Liver (tissue), 3 donors: ENCODE data around the gene PTCSC3.

Experiments used
- HNF4A ChIP-seq, 2 donors: conservative IDR thresholded peaks; 2 replicates each; pipeline ENCODE4 v1.6.1; 2016; ENCODE audit warnings: antibody characterized with exemption in 2 of 2, mild to moderate bottlenecking in 2 of 2
- TAF1 ChIP-seq: conservative IDR thresholded peaks from 2 replicates; pipeline ENCODE4 v1.6.1; 2016; ENCODE audit warnings: antibody characterized with exemption, mild to moderate bottlenecking
- TF ChIP-seq, protein P1 (sequence below): fragments of 150-350 bp; IDR thresholded peaks from 2 replicates; pipeline ENCODE4 v1.5.1; 2017; ENCODE audit warnings: improper control_type of control experiment, low read depth, low read length; ENCODE audit not compliant: missing input control
- donor health status: healthy.
- donor health status: healthy.

DNA sequence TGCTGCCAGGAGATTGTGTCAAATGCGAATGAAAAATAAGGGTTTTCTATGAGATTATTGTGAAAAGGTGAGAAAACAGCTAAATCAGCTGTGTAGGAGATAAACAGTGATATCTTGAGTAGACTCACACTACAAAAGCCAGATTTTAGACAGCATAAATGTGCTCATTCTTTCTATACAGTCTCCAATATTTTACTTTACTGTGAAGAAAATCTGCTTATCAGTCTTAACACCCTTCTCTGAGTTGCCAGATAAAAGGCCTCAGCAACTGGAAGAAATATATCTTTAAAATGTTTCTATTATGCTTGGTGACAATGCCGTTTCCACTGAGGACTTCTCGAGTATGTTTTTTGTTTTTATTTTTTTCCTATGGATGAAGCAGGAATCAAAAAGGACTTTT, 47.0 kb upstream of the PTCSC3 start:
- TF ChIP-seq, protein P1, sequence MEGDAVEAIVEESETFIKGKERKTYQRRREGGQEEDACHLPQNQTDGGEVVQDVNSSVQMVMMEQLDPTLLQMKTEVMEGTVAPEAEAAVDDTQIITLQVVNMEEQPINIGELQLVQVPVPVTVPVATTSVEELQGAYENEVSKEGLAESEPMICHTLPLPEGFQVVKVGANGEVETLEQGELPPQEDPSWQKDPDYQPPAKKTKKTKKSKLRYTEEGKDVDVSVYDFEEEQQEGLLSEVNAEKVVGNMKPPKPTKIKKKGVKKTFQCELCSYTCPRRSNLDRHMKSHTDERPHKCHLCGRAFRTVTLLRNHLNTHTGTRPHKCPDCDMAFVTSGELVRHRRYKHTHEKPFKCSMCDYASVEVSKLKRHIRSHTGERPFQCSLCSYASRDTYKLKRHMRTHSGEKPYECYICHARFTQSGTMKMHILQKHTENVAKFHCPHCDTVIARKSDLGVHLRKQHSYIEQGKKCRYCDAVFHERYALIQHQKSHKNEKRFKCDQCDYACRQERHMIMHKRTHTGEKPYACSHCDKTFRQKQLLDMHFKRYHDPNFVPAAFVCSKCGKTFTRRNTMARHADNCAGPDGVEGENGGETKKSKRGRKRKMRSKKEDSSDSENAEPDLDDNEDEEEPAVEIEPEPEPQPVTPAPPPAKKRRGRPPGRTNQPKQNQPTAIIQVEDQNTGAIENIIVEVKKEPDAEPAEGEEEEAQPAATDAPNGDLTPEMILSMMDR: no peak
- TF ChIP-seq HNF4A (conservative IDR thresholded peaks at IDR 0.05) (no peak), TAF1 (no peak)
